RWPE1 (cell line): Measurements from ENCODE around the gene CECR2.

Experiments used
- CTCF ChIA-PET: fragments of 350-600 bp; sonication (Branson Sonifier 250); formaldehyde crosslinking; extraction: SDS; loops from one replicate; lab custom pipeline; 2021; lab: Yijun Ruan, JAX
- POLR2A ChIA-PET: fragments of 400-600 bp; formaldehyde crosslinking; extraction: SDS; loops from one replicate; lab custom pipeline; 2020; ENCODE audit warnings: antibody characterized with exemption; ENCODE audit not compliant: low non-redundant PET; lab: Yijun Ruan, JAX
- DNase-seq: peaks from one replicate; pipeline ENCODE4 v3.0.0; 2012; ENCODE audit warnings: low spot score
- H3K27ac ChIP-seq: fragments of 450-650 bp; 2 replicates; pipeline ENCODE4 v1.5.1; 2017
- CTCF ChIP-seq: fragments of 450-650 bp; conservative IDR thresholded peaks from 2 replicates; pipeline ENCODE4 v1.5.1; 2017; ENCODE audit warnings: low read depth, mild to moderate bottlenecking

The CECR2 gene

GRCh38 chr22:17396516-17396915 lies 27.3 kb downstream of the CECR2 start:
- no peak overlapping the region for H3K27ac ChIP-seq
- POLR2A ChIA-PET = no interaction called here
- DNase-seq = no peak
- CTCF ChIA-PET = interaction anchor here (0.7 kb wide), 2 partner anchors 26 to 140 kb away, joined by 3 to 10 read pairs; no protein-coding TSS in a partner anchor
- TF ChIP-seq CTCF = no peak

GRCh38 chr22:17397756-17398547 lies 28.7 kb downstream of the CECR2 start:
- TF ChIP-seq CTCF = no peak
- DNase-seq = no peak
- ChIA-PET POLR2A (no interaction called here), CTCF (interaction anchor here (1.2 kb wide), 1 partner anchor 31 kb away, joined by 4 read pairs; no protein-coding TSS in a partner anchor)
- no peak overlapping the region for H3K27ac ChIP-seq

GRCh38 chr22:17400305-17400704 lies 31.0 kb downstream of the CECR2 start:
- no peak for TF ChIP-seq CTCF
- ChIA-PET POLR2A (no interaction called here), CTCF (no interaction called here)
- no peak overlapping the region for H3K27ac ChIP-seq
- DNase-seq = no peak

- CTCF ChIA-PET = no interaction called here
- no peak overlapping the region for H3K27ac ChIP-seq
- DNase-seq = no peak
- no peak for TF ChIP-seq CTCF
- POLR2A ChIA-PET = no interaction called here
Observed at GRCh38 chr22:17401728-17402127, 32.5 kb downstream of the CECR2 start.

- POLR2A ChIA-PET = no interaction called here
- no peak for DNase-seq
- CTCF ChIA-PET = interaction anchor here (0.6 kb wide), 1 partner anchor 261 kb away, joined by 6 read pairs; no protein-coding TSS in a partner anchor
Observed at GRCh38 chr22:17402293-17402692, 33.0 kb downstream of the CECR2 start.

GRCh38 chr22:17403906-17404305 lies 34.6 kb downstream of the CECR2 start:
- no peak for TF ChIP-seq CTCF
- DNase-seq = no peak
- ChIA-PET CTCF (no interaction called here), POLR2A (no interaction called here)
- no peak overlapping the region for H3K27ac ChIP-seq

More at GRCh38 chr22:17402293-17402692, 33.0 kb downstream of the CECR2 start:
- no peak for TF ChIP-seq CTCF
- no peak overlapping the region for H3K27ac ChIP-seq
